ENCODE measurements around the gene FAF1.
"Not testable (repeated sequence)": the region's sequence is repeated elsewhere in the genome, so short reads cannot be mapped to it uniquely, and the experiment has no call there.

Gene FAF1

DNA sequence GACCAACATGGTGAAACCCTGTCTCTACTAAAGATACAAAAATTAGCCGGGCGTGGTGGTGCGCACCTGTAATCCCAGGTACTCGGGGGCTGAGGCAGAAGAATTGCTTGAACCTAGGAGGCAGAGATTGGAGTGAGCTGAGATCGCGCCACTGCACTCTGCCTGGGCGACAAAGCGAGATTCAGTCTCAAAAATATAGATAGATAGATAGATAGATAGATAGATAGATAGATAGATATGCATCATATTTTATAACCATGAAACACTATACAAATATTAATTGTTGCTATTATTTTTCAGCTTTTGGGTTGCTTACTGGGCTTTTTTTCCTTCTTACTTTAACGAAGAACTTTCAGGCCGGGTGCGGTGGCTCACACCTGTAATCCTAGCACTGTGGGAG, 4.8 kb upstream of the FAF1 start:
- in situ Hi-C loops (cut with MboI; ENCODE audit: low sequenced_read_pairs), result no loop called here

- in situ Hi-C loops (cut with MboI; ENCODE audit: low sequenced_read_pairs), result no loop called here
Measured at GRCh38 chr1:50959303-50959912, 659 bp downstream of the FAF1 start.

DNA sequence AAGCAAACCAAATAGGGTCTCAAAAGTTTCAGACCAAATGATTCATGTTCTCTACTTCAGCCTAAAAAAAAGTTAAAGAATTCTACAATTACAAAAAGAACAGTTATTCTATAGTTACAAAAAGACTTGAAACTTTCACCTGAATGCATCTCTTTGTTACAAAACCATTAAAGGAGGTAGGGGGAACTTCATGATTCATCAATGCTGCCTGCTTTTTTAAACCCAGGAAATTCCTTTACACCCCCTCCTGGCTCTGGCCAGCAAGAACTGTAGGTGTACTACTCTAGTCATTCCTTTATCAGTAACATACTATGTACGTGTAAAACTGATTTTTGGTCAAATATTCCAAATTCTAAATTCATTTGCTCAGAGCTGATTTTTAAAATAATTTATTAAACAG, 5.0 kb downstream of the FAF1 start:
- in situ Hi-C loops (cut with MboI; ENCODE audit: low sequenced_read_pairs), result no loop called here

DNA sequence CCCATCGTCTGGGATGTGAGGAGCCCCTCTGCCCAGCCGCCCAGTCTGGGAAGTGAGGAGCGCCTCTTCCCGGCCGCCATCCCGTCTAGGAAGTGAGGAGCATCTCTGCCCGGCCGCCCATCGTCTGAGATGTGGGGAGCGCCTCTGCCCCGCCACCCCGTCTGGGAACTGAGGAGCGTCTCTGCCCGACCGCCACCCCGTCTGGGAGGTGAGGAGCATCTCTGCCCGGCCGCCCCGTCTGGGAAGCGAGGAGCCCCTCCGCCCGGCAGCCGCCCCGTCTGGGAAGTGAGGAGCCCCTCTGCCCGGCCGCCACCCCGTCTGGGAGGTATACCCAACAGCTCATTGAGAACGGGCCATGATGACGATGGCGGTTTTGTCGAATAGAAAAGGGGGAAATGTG, 7.5 kb downstream of the FAF1 start:
- in situ Hi-C loops (cut with MboI; ENCODE audit: low sequenced_read_pairs), result not testable (repeated sequence)

DNA sequence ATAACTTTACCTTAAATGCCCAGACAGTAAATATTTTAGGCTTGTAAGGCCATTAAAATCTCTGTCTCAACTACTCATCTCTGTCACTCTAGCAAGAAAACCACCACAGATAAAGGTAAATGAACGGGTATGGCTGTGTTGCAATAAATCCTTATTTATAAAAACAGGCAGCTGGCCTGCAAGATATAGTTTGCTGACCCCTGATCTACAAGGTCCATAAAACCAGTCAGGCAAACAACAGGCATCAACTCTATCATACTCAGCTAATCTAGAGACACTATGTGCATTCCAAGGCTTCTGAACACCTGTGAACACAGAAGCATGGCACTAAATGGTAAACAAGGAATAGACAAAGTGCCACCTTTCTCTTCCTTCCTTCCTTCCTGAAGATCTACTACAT, 9.7 kb downstream of the FAF1 start:
- in situ Hi-C loops (cut with MboI; ENCODE audit: low sequenced_read_pairs), result no loop called here

- in situ Hi-C loops (cut with MboI; ENCODE audit: low sequenced_read_pairs), result no loop called here
Measured at GRCh38 chr1:50949286-50949982, 10.6 kb downstream of the FAF1 start.

GRCh38 chr1:50942334-50942733, 17.7 kb downstream of the FAF1 start:
- in situ Hi-C loops (cut with MboI; ENCODE audit: low sequenced_read_pairs), result no loop called here

DNA sequence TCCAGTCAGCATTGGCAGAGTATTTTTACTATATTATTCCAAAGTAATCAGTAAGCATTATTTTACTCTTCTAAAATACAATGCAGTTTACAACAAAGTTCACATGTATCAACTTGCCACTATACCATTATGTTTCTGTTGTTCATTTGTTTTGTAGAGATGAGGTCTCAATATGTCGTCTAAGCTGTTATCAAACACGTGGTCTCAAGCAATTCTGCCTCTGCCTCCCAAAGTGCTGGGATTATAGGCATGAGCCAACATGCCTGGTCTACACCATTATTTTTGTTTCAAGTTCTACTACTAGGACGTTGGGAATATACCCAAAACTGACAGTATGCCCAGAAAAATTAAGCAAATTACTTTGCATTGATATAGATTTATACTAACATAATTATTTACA, 19.8 kb downstream of the FAF1 start:
- in situ Hi-C loops (cut with MboI; ENCODE audit: low sequenced_read_pairs), result no loop called here

GRCh38 chr1:50936321-50936720, 23.7 kb downstream of the FAF1 start:
- in situ Hi-C loops (cut with MboI; ENCODE audit: low sequenced_read_pairs), result no loop called here

DNA sequence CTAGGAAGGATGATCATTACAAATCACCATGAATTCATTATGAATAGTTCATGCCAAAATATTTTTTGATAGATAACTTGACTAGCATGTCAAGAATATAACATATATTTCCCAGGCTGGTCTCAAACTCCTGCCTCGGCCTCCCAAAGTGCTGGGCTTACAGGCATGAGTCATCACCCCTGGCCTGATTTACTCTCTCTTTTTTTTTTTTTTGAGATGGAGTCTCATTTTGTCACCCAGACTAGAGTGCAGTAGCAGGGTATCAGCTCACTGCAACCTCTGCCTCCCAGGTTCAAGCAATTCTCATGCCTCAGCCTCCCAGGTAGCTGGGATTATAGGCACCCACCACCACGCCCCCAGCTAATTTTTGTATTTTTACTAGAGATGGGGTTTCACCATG, 24.8 kb downstream of the FAF1 start:
- in situ Hi-C loops (cut with MboI; ENCODE audit: low sequenced_read_pairs), result not testable (repeated sequence)

- in situ Hi-C loops (cut with MboI; ENCODE audit: low sequenced_read_pairs), result no loop called here
Measured at GRCh38 chr1:50934838-50935237, 25.2 kb downstream of the FAF1 start.

- in situ Hi-C loops (cut with MboI; ENCODE audit: low sequenced_read_pairs), result not testable (repeated sequence)
Measured at GRCh38 chr1:50933770-50934169, 26.3 kb downstream of the FAF1 start.

- in situ Hi-C loops (cut with MboI; ENCODE audit: low sequenced_read_pairs), result not testable (repeated sequence)
Measured at GRCh38 chr1:50932043-50932442, 28.0 kb downstream of the FAF1 start.

DNA sequence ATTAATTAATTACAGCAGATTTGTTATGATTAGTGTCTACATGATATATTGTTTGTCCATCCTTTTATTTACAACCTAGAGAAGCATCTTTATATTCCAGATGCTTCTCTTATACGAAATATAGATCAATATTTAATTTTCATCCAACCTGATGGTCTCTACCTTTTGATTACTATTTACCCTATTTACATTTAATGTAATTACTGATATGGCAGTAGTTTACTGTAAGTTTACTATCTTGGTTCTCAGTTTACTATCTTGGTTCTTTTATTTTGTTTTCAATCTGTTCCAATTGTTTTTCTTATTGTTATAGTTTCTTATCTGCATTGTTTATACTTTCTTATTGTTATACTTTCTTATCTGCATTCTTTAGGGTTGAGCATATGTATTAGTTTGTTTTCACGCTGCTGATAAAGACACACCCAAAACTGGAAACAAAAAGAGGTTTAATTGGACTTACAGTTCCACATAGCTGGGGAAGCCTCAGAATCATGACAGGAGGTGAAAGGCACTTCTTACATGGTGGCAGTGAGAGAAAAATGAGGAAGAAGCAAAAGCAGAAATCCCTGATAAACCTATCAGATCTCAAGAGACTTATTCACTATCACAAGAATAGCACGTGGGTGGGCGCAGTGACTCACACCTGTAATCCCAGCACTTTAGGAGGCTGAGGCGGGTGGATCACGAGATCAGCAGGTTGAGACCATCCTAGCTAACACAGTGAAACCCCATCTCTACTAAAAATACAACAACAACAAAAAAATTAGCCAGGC, 28.9 kb downstream of the FAF1 start:
- in situ Hi-C loops (cut with MboI; ENCODE audit: low sequenced_read_pairs), result no loop called here

GRCh38 chr1:50930193-50930592, 29.9 kb downstream of the FAF1 start:
- in situ Hi-C loops (cut with MboI; ENCODE audit: low sequenced_read_pairs), result no loop called here

GRCh38 chr1:50929376-50929958, 30.6 kb downstream of the FAF1 start:
- in situ Hi-C loops (cut with MboI; ENCODE audit: low sequenced_read_pairs), result no loop called here

- in situ Hi-C loops (cut with MboI; ENCODE audit: low sequenced_read_pairs), result no loop called here
Measured at GRCh38 chr1:50923564-50923963, 36.5 kb downstream of the FAF1 start.

- in situ Hi-C loops (cut with MboI; ENCODE audit: low sequenced_read_pairs), result no loop called here
Measured at GRCh38 chr1:50921029-50921428, 39.0 kb downstream of the FAF1 start.

- in situ Hi-C loops (cut with MboI; ENCODE audit: low sequenced_read_pairs), result no loop called here
Measured at GRCh38 chr1:50920409-50920808, 39.7 kb downstream of the FAF1 start.

GRCh38 chr1:50917138-50918137, 42.6 kb downstream of the FAF1 start:
- in situ Hi-C loops (cut with MboI; ENCODE audit: low sequenced_read_pairs), result no loop called here

DNA sequence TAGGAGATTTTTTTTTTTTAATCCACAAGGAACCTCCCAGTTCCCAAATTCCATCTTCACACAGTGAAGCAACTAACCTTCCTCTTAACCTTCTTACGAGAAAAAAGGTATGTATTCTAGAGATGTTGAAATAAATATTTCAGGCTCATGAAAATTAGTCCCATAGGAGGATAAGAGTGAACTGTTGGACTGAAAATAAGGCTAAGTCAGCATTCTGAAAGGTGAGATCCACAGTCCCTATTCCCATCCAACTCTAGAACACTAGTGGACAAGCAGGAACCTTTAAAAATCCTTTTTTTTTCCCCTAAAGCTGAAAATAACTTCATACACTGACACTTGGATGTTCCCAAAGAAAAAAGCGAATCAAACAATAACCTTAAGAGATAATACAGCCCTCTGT, 44.4 kb downstream of the FAF1 start:
- in situ Hi-C loops (cut with MboI; ENCODE audit: low sequenced_read_pairs), result no loop called here

Measured in hTERT RPE-1 (cell line).